HepG2 (cell line): ENCODE data around the gene MAGI1. TPM values are rescaled to one million over a fixed set of nuclear protein-coding genes. Genes with fewer than 3 reads are reported as not detected.

Source experiments
- ATAC-seq: fragments of 200-7000 bp; cut with Tn5 transposase; 3 replicates; pipeline ENCODE4 v1.9.1; 2020; ENCODE audit warnings: mild to moderate bottlenecking, moderate library complexity
- BruUV-seq: library from RNA; stranded (reverse); fragments of 400-500 nt; replicated peaks from 2 replicates; lab custom pipeline; 2021; lab: Mats Ljungman, UMichigan
- CTCF ChIA-PET: fragments of 300-600 bp; formaldehyde crosslinking; extraction: SDS; loops from one replicate; lab custom pipeline; 2021; ENCODE audit warnings: low total read pairs, inconsistent platforms, low intra/inter-chr PET ratio; lab: Yijun Ruan, JAX
- POLR2A ChIA-PET: fragments of 350-600 bp; sonication (Branson Sonifier 250); formaldehyde crosslinking; loops from one replicate; lab custom pipeline; 2020; ENCODE audit warnings: antibody characterized with exemption, inconsistent platforms; lab: Yijun Ruan, JAX
- DNase-seq: peaks from one replicate; pipeline ENCODE4 v3.0.0-alpha.2; 2015; ENCODE audit warnings: low spot score
- FAIRE-seq: peaks from 3 replicates; lab custom pipeline; 2011; peaks lifted over from hg19 to GRCh38; lab: Jason Lieb, UNC
- H2AFZ ChIP-seq: one replicate; pipeline ENCODE4 v1.6.1; 2011; ENCODE audit warnings: low read length, inconsistent platforms
- H3K27ac ChIP-seq: fragments of 300-600 bp; 3 replicates; pipeline ENCODE4 v1.8.0; 2011; ENCODE audit warnings: mixed run types, mild to moderate bottlenecking, mixed read lengths, low read length, inconsistent platforms; ENCODE audit not compliant: insufficient read depth; ENCODE audit errors: extremely low read length
- H3K27me3 ChIP-seq, 2 experiments: fragments of 200-600 bp in 1 of 2; 2 replicates in 1 of 2; 3 replicates in 1 of 2; pipeline versions ENCODE4 v1.6.0 to v1.8.0; 2011; ENCODE audit warnings: low read length in 2 of 2, mild to moderate bottlenecking in 2 of 2, moderate library complexity in 2 of 2, inconsistent platforms in 1 of 2; ENCODE audit not compliant: insufficient read depth in 2 of 2, control insufficient read depth in 1 of 2
- H3K36me3 ChIP-seq, 2 experiments: fragments of 200-600 bp in 1 of 2; replicated peaks in 1 of 2; 2 replicates in 1 of 2; 3 replicates in 1 of 2; pipeline versions ENCODE4 v1.5.1 to v1.8.0; 2011; ENCODE audit warnings: low read length in 2 of 2, inconsistent platforms in 1 of 2; ENCODE audit not compliant: insufficient read depth in 2 of 2, control insufficient read depth in 1 of 2
- H3K4me1 ChIP-seq: 2 replicates; pipeline ENCODE4 v1.5.1; 2012; ENCODE audit warnings: low read length, inconsistent platforms; ENCODE audit not compliant: insufficient read depth
- H3K4me2 ChIP-seq: 2 replicates; pipeline ENCODE4 v1.6.0; 2011; ENCODE audit warnings: low read depth, low read length, inconsistent platforms
- H3K4me3 ChIP-seq, 3 experiments: fragments of 200-600 bp in 1 of 3; sonication (generic), shearing (Covaris generic) in 1 of 3; replicated peaks in 1 of 3; 2 replicates each; pipeline ENCODE4 v1.5.1; 2011 to 2016; ENCODE audit warnings: low read length in 3 of 3, inconsistent platforms in 2 of 3, low read depth in 2 of 3, mild to moderate bottlenecking in 2 of 3, control low read depth in 1 of 3, mixed read lengths in 1 of 3; ENCODE audit not compliant: insufficient read depth in 1 of 3
- H3K79me2 ChIP-seq: one replicate; pipeline ENCODE4 v1.6.1; 2011; ENCODE audit warnings: low read length, inconsistent platforms; ENCODE audit not compliant: insufficient read depth
- H3K9ac ChIP-seq: 2 replicates; pipeline ENCODE4 v1.6.0; 2011; ENCODE audit warnings: mild to moderate bottlenecking, low read depth, low read length, inconsistent platforms; ENCODE audit not compliant: insufficient read depth
- H3K9me3 ChIP-seq: 2 replicates; pipeline ENCODE4 v1.5.1; 2012; ENCODE audit warnings: mild to moderate bottlenecking, low read length
- H4K20me1 ChIP-seq: 2 replicates; pipeline ENCODE4 v1.6.0; 2011; ENCODE audit warnings: inconsistent platforms, mild to moderate bottlenecking, low read length, moderate library complexity; ENCODE audit not compliant: insufficient read depth
- IRF2 ChIP-seq: IDR thresholded peaks from 2 replicates; pipeline ENCODE4 v1.6.1; 2018; ENCODE audit warnings: missing genetic modification reagents, missing compliant biosample characterization
- NCOR1 ChIP-seq: fragments of 200-600 bp; sonication (generic); IDR thresholded peaks from 2 replicates; pipeline ENCODE4 v1.7.0; 2017; ENCODE audit warnings: antibody characterized with exemption, low read length, borderline replicate concordance
- PBX2 ChIP-seq: IDR thresholded peaks from 2 replicates; pipeline ENCODE4 v1.6.1; 2016; ENCODE audit warnings: control low read depth
- RORA ChIP-seq: sonication (generic); formaldehyde crosslinking; IDR thresholded peaks from 2 replicates; pipeline ENCODE4 v1.5.0; 2020; ENCODE audit warnings: mild to moderate bottlenecking, missing genetic modification reagents, moderate library complexity
- SP5 ChIP-seq: IDR thresholded peaks from 2 replicates; pipeline ENCODE4 v1.6.1; 2016; ENCODE audit warnings: low read depth, borderline replicate concordance
- YY1 ChIP-seq: IDR thresholded peaks from 2 replicates; pipeline ENCODE4 v1.6.1; 2011; ENCODE audit warnings: low read length, low read depth, moderate library complexity, mild to moderate bottlenecking; ENCODE audit not compliant: insufficient read depth, insufficient replicate concordance
- ZFP36 ChIP-seq: fragments of 150-350 bp; IDR thresholded peaks from 2 replicates; pipeline ENCODE4 v1.6.1; 2018; ENCODE audit warnings: borderline replicate concordance, low read length, low read depth; ENCODE audit not compliant: partially characterized antibody
- ZNF136 ChIP-seq: sonication (generic); formaldehyde crosslinking; IDR thresholded peaks from 2 replicates; pipeline ENCODE4 v1.8.1; 2022; ENCODE audit warnings: low read depth, mild to moderate bottlenecking, moderate library complexity, missing genetic modification reagents
- ZNF281 ChIP-seq: sonication (generic); formaldehyde crosslinking; IDR thresholded peaks from 2 replicates; pipeline ENCODE4 v1.4.0; 2020; ENCODE audit warnings: missing genetic modification reagents, borderline replicate concordance
- ZNF660 ChIP-seq: sonication (generic); formaldehyde crosslinking; IDR thresholded peaks from 2 replicates; pipeline ENCODE4 v1.5.1; 2020; ENCODE audit warnings: mild to moderate bottlenecking, low read depth, missing genetic modification reagents, borderline replicate concordance
- ZNF710 ChIP-seq: sonication (generic); formaldehyde crosslinking; IDR thresholded peaks from 2 replicates; pipeline ENCODE4 v1.5.0; 2020; ENCODE audit warnings: mild to moderate bottlenecking, missing genetic modification reagents, borderline replicate concordance
- WGBS: methylation state at CpG from one replicate; pipeline ENCODE4 v1.1.6; 2017; ENCODE audit warnings: low lambda C conversion rate; 5-methylcytosine and 5-hydroxymethylcytosine counted together
- in situ Hi-C: cut with HindIII; loops from 2 replicates; pipeline ENCODE4 v1.10.0; 2017; ENCODE audit warnings: low pct_unique_long_range_greater_than_20kb; ENCODE audit not compliant: extremely low pct_ligation_motif_present
- intact Hi-C: fragments of 100-400 bp; cut with micrococcal nuclease; formaldehyde crosslinking; loops from one replicate; pipeline ENCODE4 v1.10.0; 2022; ENCODE audit not compliant: unreplicated experiment
- polyA plus RNA-seq, 8 experiments: library from polyadenylated mRNA; depleted of rRNA in 3 of 8; stranded (reverse) in 7 of 8; unstranded in 1 of 8; fragments of >200 nt; fragmentation: Illumina TruSeq in 4 of 8; extraction: Trizol in 4 of 8; gene quantifications; 2 replicates each; pipeline versions ENCODE4 v1.2.1 to v1.2.3, GENCODE V29; 2011 to 2016; ENCODE audit warnings: low read depth in 4 of 8, missing spikeins in 1 of 8, mixed read lengths in 1 of 8; ENCODE audit not compliant: insufficient read depth in 1 of 8
- total RNA-seq, 5 experiments: library from RNA; depleted of rRNA; stranded (reverse); fragments of >200 nt; fragmentation: Illumina TruSeq; extraction: Trizol; gene quantifications; 2 replicates each; pipeline ENCODE4 v1.2.3, GENCODE V29; 2016; ENCODE audit warnings: low read depth in 1 of 5
- TF ChIP-seq, protein P1 (sequence below): sonication (generic); formaldehyde crosslinking; IDR thresholded peaks from 2 replicates; pipeline ENCODE4 v1.5.0; 2020; ENCODE audit warnings: missing genetic modification reagents, mild to moderate bottlenecking, borderline replicate concordance
- TF ChIP-seq, protein P2 (sequence below): IDR thresholded peaks from 2 replicates; pipeline ENCODE4 v1.6.1; 2018; ENCODE audit warnings: missing genetic modification reagents, mild to moderate bottlenecking, missing compliant biosample characterization
- TF ChIP-seq, protein P3 (sequence below): sonication (generic); formaldehyde crosslinking; IDR thresholded peaks from 2 replicates; pipeline ENCODE4 v1.8.1; 2023; ENCODE audit warnings: mild to moderate bottlenecking, inconsistent platforms, moderate library complexity, missing genetic modification reagents, borderline replicate concordance

MAGI1 gene
- total and polyA plus RNA-seq, 2 of the 13 experiments (the other 11 are each of a cell fraction or from before 2014, with no cell fraction given): 22.2 to 26.0 TPM

GRCh38 chr3:65723011-65723410 lies 315.7 kb downstream of the MAGI1 start:
- intact Hi-C loops (no loop called here), in situ Hi-C loops (no loop called here)
- no peak overlapping the region for H3K4me2 ChIP-seq
- no peak overlapping the region for H3K4me3 ChIP-seq
- H3K4me1 ChIP-seq: peaks cover 5% of the 10 kb centered on the region
- H4K20me1 ChIP-seq: peaks cover 5% of the 10 kb centered on the region
- 90% methylated on average over 3 of the region's 3 CpGs for WGBS
- BruUV-seq: no TSS peak
- no peak overlapping the region for H3K27ac ChIP-seq
- no peak overlapping the region for H3K9ac ChIP-seq
- H2AFZ ChIP-seq: no peak overlapping the region
- DNase-seq: no peak
- H3K9me3 ChIP-seq: no peaks in the 10 kb centered on the region
- no peak for ATAC-seq
- no peak for FAIRE-seq
- CTCF ChIA-PET: no interaction called here
- TF ChIP-seq, protein P1, sequence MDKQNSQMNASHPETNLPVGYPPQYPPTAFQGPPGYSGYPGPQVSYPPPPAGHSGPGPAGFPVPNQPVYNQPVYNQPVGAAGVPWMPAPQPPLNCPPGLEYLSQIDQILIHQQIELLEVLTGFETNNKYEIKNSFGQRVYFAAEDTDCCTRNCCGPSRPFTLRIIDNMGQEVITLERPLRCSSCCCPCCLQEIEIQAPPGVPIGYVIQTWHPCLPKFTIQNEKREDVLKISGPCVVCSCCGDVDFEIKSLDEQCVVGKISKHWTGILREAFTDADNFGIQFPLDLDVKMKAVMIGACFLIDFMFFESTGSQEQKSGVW (CRISPR knock-in tag): no peak
- no peak for TF ChIP-seq ZNF136 (CRISPR knock-in tag)
- TF ChIP-seq ZNF281 (CRISPR knock-in tag): no peak
- TF ChIP-seq PBX2 (CRISPR knock-in tag): no peak
- no peak for TF ChIP-seq SP5
- no peak for TF ChIP-seq NCOR1
- TF ChIP-seq, protein P2, sequence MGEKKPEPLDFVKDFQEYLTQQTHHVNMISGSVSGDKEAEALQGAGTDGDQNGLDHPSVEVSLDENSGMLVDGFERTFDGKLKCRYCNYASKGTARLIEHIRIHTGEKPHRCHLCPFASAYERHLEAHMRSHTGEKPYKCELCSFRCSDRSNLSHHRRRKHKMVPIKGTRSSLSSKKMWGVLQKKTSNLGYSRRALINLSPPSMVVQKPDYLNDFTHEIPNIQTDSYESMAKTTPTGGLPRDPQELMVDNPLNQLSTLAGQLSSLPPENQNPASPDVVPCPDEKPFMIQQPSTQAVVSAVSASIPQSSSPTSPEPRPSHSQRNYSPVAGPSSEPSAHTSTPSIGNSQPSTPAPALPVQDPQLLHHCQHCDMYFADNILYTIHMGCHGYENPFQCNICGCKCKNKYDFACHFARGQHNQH (CRISPR knock-in tag): no peak
- TF ChIP-seq ZFP36: no peak
- TF ChIP-seq, protein P3, sequence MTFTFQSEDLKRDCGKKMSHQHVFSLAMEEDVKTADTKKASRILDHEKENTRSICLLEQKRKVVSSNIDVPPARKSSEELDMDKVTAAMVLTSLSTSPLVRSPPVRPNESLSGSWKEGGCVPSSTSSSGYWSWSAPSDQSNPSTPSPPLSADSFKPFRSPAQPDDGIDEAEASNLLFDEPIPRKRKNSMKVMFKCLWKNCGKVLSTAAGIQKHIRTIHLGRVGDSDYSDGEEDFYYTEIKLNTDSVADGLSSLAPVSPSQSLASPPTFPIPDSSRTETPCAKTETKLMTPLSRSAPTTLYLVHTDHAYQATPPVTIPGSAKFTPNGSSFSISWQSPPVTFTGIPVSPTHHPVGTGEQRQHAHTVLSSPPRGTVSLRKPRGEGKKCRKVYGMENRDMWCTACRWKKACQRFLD (CRISPR knock-in tag): no peak
- TF ChIP-seq ZNF710 (CRISPR knock-in tag): no peak
- no peak for TF ChIP-seq YY1
- TF ChIP-seq RORA (CRISPR knock-in tag): no peak
- no peak for TF ChIP-seq ZNF660 (CRISPR knock-in tag)
- TF ChIP-seq IRF2 (CRISPR knock-in tag): no peak
- POLR2A ChIA-PET: no interaction called here
- no peaks in the 10 kb centered on the region for H3K27me3 ChIP-seq
- peaks cover 15% of the 10 kb centered on the region for H3K79me2 ChIP-seq
- peaks cover 2 to 3% of the 10 kb centered on the region in 2 experiments; a peak in 1 of 5 replicates for H3K36me3 ChIP-seq
